ENCODE measurements around the gene FRZB. TPM values are rescaled to one million over a fixed set of nuclear protein-coding genes. Genes with fewer than 3 reads are reported as not detected.

FRZB gene
- total RNA-seq, 2 donors from 2014 or later = 54.8 to 107 TPM

DNA sequence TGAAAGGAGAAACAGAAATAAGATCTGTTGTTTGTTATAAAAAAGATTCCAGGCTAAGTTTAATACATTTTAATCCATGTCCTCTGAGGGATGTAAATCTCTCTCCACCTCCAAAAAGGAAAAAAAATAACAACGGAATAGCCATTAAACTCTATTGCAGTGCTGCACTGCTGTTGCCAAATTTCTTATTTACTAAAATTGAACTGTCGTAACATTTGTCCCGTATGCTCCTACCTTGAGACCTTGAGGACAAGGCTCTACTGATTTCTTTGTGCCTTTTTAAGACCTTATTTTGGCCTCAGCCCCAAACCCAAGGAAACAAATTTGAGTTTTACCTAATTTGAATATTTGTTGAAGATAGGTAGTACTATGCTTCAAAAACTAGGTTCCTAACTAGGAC is 56.4 kb downstream of the FRZB start:
- Histone ChIP-seq H3K36me3 (ENCODE audit: control insufficient read depth, insufficient read depth, low read length) (no peaks in the 10 kb centered on the region), H3K27me3 (ENCODE audit: control insufficient read depth, insufficient read depth, low read length, poor library complexity, severe bottlenecking) (no peaks in the 10 kb centered on the region), H3K4me3 (ENCODE audit: low read length) (no peak overlapping the region), H3K9ac (ENCODE audit: extremely low read depth, low read length, poor library complexity, severe bottlenecking) (no peak overlapping the region), H3K9me3 (ENCODE audit: control insufficient read depth, low read length) (no peaks in the 10 kb centered on the region), H3K4me1 (ENCODE audit: control insufficient read depth, insufficient read depth, low read length) (no peaks in the 10 kb centered on the region), H3K27ac (ENCODE audit: low read depth, low read length) (no peak overlapping the region)
- H3K4me3 Mint-ChIP-seq = no peak overlapping the region
- no peaks in the 10 kb centered on the region for H3K9me3 Mint-ChIP-seq
- no peaks in the 10 kb centered on the region for H3K36me3 Mint-ChIP-seq (ENCODE audit: low read depth)
- no peak for TF ChIP-seq CTCF (conservative IDR thresholded peaks at IDR 0.05)
- DNase-seq = no peak
- peaks cover 3% of the 10 kb centered on the region for H3K27me3 Mint-ChIP-seq (ENCODE audit: insufficient read depth)
- H3K4me1 Mint-ChIP-seq = no peaks in the 10 kb centered on the region
- WGBS, 2 experiments (ENCODE audit: insufficient coverage in 1 of 2, insufficient read length in 1 of 2) = 91 to 95% methylated on average over 2 to 3 of the region's 3 CpGs
- no peak overlapping the region for H3K27ac Mint-ChIP-seq

DNA sequence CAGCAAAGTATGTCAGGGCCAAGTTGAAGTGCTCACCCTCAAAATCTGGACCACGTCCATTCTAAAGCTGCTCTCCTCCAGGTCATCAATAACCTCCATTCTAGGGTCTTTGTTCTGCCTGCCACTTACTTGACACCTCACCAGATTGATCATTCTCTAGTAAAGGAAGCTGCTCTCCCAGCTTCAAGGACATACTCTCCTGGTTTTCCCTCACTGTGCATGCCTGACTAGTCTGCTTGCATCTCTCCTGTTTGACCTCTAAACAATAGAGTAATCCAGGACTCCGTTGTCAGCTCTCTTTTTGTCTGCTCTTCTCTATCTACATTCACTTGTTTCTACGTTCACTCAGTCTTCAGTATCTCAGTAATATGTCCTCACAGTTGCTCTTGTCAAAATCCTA is 59.1 kb downstream of the FRZB start:
- peaks cover 14% of the 10 kb centered on the region for H3K4me1 Mint-ChIP-seq
- H3K36me3 Mint-ChIP-seq (ENCODE audit: low read depth) = no peaks in the 10 kb centered on the region
- H3K4me3 Mint-ChIP-seq = no peak overlapping the region
- H3K4me3 ChIP-seq (ENCODE audit: low read length) = no peak overlapping the region
- no peak for TF ChIP-seq CTCF (conservative IDR thresholded peaks at IDR 0.05)
- H3K9me3 ChIP-seq (ENCODE audit: control insufficient read depth, low read length) = no peaks in the 10 kb centered on the region
- no peak overlapping the region for H3K27ac Mint-ChIP-seq
- WGBS, 2 experiments (ENCODE audit: insufficient coverage in 1 of 2, insufficient read length in 1 of 2) = 81 to 89% methylated on average over 3 of the region's 3 CpGs
- H3K4me1 ChIP-seq (ENCODE audit: control insufficient read depth, insufficient read depth, low read length) = no peaks in the 10 kb centered on the region
- no peaks in the 10 kb centered on the region for H3K36me3 ChIP-seq (ENCODE audit: control insufficient read depth, insufficient read depth, low read length)
- no peaks in the 10 kb centered on the region for H3K27me3 ChIP-seq (ENCODE audit: control insufficient read depth, insufficient read depth, low read length, poor library complexity, severe bottlenecking)
- no peak for DNase-seq
- H3K27me3 Mint-ChIP-seq (ENCODE audit: insufficient read depth) = no peaks in the 10 kb centered on the region
- H3K9me3 Mint-ChIP-seq = no peaks in the 10 kb centered on the region
- no peak overlapping the region for H3K27ac ChIP-seq (ENCODE audit: low read depth, low read length)
- H3K9ac ChIP-seq (ENCODE audit: extremely low read depth, low read length, poor library complexity, severe bottlenecking) = no peak overlapping the region

DNA sequence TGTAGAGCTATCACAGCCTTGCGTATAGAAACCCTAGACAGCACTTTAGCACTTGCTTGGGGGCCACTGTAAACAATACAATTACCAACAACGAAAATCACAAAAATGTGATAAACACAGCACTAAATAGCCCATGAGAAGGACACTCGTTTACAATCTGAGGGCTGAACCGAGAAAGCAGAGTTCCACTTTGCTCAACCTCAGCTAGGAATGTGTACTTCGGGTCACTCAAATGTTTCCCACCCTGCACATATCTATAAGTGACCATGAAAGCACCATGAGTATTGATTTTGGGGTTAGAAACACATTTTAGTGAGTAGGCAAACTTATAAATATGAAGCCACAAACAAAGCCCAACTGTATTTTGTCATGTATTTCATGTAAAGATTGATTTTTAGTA is 62.3 kb downstream of the FRZB start:
- 93 to 100% methylated on average over 3 to 5 of the region's 5 CpGs for WGBS, 2 experiments (ENCODE audit: insufficient coverage in 1 of 2, insufficient read length in 1 of 2)
- Histone ChIP-seq H3K4me1 (ENCODE audit: control insufficient read depth, insufficient read depth, low read length) (peaks cover 3% of the 10 kb centered on the region), H3K9ac (ENCODE audit: extremely low read depth, low read length, poor library complexity, severe bottlenecking) (no peak overlapping the region), H3K4me3 (ENCODE audit: low read length) (no peak overlapping the region), H3K9me3 (ENCODE audit: control insufficient read depth, low read length) (no peaks in the 10 kb centered on the region), H3K27me3 (ENCODE audit: control insufficient read depth, insufficient read depth, low read length, poor library complexity, severe bottlenecking) (no peaks in the 10 kb centered on the region), H3K36me3 (ENCODE audit: control insufficient read depth, insufficient read depth, low read length) (no peaks in the 10 kb centered on the region), H3K27ac (ENCODE audit: low read depth, low read length) (no peak overlapping the region)
- peaks cover 22% of the 10 kb centered on the region for H3K4me1 Mint-ChIP-seq
- H3K36me3 Mint-ChIP-seq (ENCODE audit: low read depth) = no peaks in the 10 kb centered on the region
- no peak overlapping the region for H3K4me3 Mint-ChIP-seq
- H3K27ac Mint-ChIP-seq = no peak overlapping the region
- TF ChIP-seq CTCF (conservative IDR thresholded peaks at IDR 0.05) = no peak
- no peak for DNase-seq
- no peaks in the 10 kb centered on the region for H3K27me3 Mint-ChIP-seq (ENCODE audit: insufficient read depth)
- H3K9me3 Mint-ChIP-seq = no peaks in the 10 kb centered on the region

Measured in endodermal cell (in vitro differentiated cells).